C4-2B (cell line): ENCODE measurements around the gene TTC23.

ENCODE experiments used
- H3K27ac ChIP-seq: fragments of 450-650 bp; 2 replicates; pipeline ENCODE4 v1.5.1; 2017
- CTCF ChIP-seq: fragments of 450-650 bp; conservative IDR thresholded peaks from 2 replicates; pipeline ENCODE4 v1.5.1; 2017; ENCODE audit warnings: mild to moderate bottlenecking
- ZFX ChIP-seq: fragments of 450-650 bp; IDR thresholded peaks from 2 replicates; pipeline ENCODE4 v1.6.1; 2017

The TTC23 gene

GRCh38 chr15:99104788-99105513, 144.4 kb downstream of the TTC23 start, which contains the start of gene SYNM:
Gene SYNM, plus strand, starts transcription at chr15:99105080. Its CDS starts 120 bp downstream, at chr15:99105200.
- peak within 1 kb of the TSS; percentile 50 for H3K27ac ChIP-seq
- TF ChIP-seq CTCF (peak; percentile 96), ZFX (peak; percentile 53; the same call in 1 of the 2 replicates)

DNA sequence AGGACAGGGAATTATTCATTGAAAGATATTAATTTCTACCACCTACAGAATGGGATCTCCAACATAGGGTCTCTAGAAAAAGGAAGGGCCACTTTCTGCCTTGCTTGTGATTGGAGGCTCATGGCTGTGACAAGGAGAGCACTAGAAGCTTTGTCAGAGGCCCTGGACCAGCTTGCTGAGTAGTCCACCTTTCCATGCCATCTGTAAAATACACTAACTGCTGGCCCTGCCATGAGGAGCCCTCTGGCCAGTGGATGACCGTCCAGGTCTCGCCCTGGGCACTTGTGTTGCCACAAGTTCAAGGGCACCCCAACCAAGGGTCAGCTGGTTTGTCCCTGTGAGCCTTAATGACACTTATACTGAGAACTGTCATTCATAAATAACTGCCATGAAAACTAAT, 146.1 kb downstream of the TTC23 start:
- TF ChIP-seq CTCF (no peak), ZFX (no peak)
- H3K27ac ChIP-seq = no peak overlapping the region

DNA sequence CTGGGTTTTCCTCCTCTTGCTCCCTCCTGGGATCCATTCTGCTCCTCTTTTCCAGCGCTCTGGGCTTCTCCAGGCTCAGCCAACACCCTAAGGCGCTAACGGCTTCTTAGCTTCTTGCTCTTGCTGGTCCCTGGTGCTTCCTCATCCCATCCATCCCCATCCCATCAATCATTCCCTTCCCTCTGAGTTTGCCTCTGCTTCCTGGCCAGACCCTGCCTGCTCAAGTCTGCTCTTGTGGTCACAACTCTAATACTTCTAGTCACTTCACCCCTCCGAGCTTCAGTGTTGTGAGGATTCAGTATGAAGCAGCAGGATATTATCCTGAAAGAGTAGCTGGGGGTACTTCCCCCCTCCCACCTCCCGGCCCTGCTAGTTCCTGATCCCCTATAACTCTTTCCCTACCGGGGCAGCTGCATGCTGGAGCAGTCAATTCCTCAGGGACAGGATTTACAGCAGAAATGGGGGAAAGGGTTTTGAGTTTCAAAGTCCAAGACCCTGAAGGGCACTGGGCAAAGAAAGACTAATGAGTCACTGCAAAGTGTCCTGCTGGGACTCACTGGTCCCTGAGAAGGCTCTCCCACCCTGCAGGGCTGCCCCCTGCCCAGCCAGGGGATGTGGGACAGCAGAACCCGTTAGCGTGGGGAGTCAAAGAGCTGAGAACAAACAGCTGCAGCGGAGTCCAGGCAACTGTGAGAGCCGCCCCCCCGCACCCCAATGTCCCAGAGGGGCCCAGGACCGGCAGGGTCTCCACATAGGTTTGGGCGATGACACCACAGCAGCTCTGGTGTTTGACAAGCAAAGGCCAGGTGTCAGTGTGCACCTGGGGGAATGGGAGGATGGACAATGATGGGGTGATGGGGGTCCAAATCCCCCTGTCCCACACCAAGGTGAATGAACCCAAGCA, 146.8 kb downstream of the TTC23 start:
- TF ChIP-seq CTCF (no peak), ZFX (no peak)
- no peak overlapping the region for H3K27ac ChIP-seq

DNA sequence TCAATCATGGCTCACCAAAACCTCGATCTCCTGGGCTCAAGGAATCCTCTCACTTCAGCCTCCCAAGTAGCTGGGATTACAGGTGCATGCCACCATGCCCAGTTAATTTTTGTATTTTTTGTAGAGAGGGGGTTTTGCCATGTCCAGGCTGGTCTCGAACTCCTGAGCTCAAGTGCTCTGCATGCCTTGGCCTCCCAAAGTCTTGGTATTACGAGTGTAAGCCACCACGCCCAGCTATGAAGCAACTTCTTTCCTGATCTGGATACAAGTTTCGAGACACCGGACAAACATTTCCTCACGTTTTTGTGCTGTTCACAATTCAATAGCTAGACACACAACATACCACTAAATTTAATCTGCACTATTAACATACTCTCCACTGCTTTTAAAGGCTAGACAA, 147.9 kb downstream of the TTC23 start:
- no peak overlapping the region for H3K27ac ChIP-seq
- no peak for TF ChIP-seq CTCF
- TF ChIP-seq ZFX = no peak

DNA sequence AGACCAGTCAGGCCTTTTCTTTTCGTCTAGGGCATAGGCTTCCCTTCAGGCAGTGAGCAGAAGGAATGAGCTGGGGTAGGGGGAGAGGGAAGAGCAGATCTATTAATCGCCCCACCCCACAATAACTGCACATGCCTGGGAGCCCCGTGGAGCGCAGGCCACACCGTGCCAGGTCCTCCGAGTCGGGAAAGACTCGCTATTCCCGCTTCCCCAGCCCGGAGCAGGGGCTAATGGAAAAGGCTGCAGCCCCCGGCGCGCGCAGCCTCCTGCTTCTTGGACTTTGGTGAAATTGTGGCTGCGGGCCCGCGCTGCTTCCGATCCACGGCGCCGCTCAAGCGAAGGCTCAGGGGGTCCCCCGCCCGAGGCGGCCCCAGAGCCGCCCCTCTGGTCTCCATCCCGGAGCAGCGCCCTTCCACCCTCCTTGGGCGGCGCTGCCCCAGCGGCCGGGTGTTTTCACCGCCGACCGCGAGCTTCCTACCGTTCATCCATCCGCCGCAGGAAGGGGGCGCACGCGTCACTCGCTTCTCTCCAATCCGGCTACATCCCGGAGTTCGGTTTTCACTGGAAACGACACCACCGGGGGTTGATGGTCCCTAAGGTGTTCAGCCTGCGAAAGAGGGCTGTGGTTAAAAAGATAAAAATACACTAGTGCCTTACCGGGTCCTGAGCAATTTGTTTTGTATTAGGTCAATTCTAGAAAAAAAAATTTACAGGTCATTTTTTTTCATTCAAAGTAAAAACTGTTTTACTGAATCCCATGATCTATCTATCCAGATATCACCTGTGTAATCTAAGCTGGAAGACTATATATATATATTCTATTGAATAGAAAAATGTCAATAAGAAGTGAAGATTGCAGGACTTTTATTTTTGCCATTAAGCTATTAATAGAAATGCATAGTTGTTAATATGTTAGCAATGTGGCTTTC, 148.9 kb downstream of the TTC23 start:
- no peak overlapping the region for H3K27ac ChIP-seq
- TF ChIP-seq CTCF (peak; percentile 96), ZFX (no peak)

- TF ChIP-seq CTCF (no peak), ZFX (no peak)
- H3K27ac ChIP-seq = no peak overlapping the region
Observed at GRCh38 chr15:99099661-99100060, 149.7 kb downstream of the TTC23 start.
